GM12874 (cell line): Measurements from ENCODE around the gene AVEN.

Experiments used
- CTCF ChIP-seq: IDR thresholded peaks from 2 replicates; pipeline ENCODE4 v1.5.1; 2011; ENCODE audit warnings: low read depth, mild to moderate bottlenecking, control low read depth, low read length, moderate library complexity; ENCODE audit not compliant: insufficient read depth

The AVEN gene

DNA sequence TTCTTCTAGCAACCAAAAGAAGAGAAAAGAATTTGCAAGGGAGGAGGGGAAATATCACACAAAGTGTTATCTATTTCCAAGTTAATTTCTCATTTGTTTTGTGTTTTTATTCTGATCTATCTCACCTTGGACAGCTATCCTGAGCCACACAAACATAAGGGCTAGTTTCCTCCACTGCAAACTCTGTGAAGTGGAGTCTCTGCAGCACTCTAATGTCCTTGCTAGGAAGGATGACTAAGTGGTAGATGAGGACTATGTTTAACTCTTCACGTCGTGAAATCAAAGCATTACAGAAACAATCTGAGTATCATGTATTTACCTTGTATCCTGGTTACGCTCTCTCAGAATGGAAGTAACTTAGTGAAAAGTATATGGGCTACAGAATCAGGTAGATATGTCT lies 104.6 kb downstream of the AVEN start:
- TF ChIP-seq CTCF = no peak

DNA sequence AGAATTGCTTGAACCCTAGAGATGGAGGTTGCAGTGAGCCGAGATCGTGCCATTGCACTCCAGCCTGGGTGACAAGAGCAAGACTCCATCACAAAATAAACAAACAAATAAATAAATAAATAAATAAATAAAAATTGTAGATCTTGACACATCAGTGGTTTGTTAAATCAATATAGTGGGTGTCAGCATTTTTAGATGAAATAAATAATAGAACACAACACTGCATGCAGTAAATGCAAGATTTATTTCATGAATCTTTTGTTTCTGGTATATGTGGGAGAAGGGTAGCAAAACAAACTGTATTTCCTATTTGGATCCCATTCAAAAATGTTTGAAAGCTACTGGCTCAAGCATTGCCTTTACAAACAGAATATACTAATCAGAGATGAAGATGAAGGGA lies 106.3 kb downstream of the AVEN start:
- TF ChIP-seq CTCF = no peak

DNA sequence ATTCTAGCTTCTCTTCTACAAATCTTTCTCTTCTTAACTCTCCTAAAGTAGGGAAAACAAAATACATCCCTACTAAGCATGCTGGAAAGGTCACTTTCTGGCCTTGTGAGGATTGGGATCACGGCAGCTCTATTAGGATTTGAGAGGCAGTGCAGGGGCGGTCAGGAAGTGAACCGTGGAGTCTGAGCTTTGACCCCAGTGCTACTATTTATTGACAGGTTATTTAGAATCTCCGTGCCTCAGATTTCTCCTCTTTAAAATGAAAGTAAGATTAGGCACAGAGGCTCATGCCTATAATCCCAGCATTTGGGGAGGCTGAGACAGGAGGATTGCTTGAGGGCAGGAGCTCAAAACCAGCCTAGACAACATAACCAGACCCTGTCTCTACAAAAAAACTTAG lies 112.7 kb downstream of the AVEN start:
- TF ChIP-seq CTCF = no peak

- TF ChIP-seq CTCF = no peak
Measured at GRCh38 chr15:33923446-33923845, 115.6 kb downstream of the AVEN start.

GRCh38 chr15:33915571-33916407 lies 123.2 kb downstream of the AVEN start:
- no peak for TF ChIP-seq CTCF

GRCh38 chr15:33913459-33913858 lies 125.5 kb downstream of the AVEN start:
- no peak for TF ChIP-seq CTCF

DNA sequence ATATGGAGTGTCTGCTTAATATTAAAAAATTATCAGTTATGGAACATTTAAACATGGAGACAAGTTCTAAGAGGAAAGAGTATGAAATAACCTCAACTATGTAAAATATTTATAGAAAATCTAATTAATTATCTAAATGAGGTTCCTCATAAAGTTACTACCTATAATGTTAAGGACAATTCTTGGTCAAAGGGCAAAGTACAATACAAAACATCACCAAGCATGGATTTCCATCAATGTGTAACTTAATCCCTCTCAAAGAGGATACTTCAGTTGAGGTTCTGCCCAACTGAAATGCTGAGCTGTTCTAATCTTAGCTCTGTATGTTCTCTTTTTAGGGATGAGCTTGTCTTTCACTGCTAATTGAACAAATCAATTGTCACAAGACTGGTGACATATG lies 126.7 kb downstream of the AVEN start:
- no peak for TF ChIP-seq CTCF

DNA sequence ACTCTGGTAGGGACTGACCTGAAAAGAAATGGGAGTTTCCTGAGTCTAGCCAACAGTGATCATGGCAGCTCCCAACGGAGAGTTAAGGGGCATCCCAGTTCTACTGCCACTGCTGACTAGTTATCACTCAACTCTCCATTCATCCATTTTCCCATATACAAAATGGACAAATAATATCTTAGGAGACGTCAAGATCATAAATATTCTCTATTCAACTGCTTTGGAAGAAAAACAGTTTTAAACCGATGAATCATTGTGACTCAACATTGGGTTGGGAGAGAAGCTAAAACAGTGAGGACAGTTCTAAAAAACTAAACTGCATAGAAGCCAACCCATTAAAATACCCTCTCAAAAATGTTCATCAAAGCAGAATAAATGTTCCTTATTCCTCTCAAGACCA lies 128.3 kb downstream of the AVEN start:
- TF ChIP-seq CTCF = no peak
